WTC11 (cell line): Measurements from ENCODE around the gene GOLGA6L9.
"Not testable (repeated sequence)": the region's sequence is repeated elsewhere in the genome, so short reads cannot be mapped to it uniquely, and the experiment has no call there.

Experiments used
- GABPB1 ChIP-seq: sonication (generic); formaldehyde crosslinking; IDR thresholded peaks from 2 replicates; pipeline ENCODE4 v1.8.1; 2023; ENCODE audit warnings: mild to moderate bottlenecking, missing genetic modification reagents
- GRHL2 ChIP-seq: fragments of 250-450 bp; sonication (Bioruptor Pico); IDR thresholded peaks from 2 replicates; pipeline ENCODE4 v1.8.0; 2022; ENCODE audit warnings: mild to moderate bottlenecking, moderate library complexity; ENCODE audit not compliant: insufficient replicate concordance, severe bottlenecking
- NFATC4 ChIP-seq: fragments of 250-450 bp; sonication (Bioruptor Pico); IDR thresholded peaks from 2 replicates; pipeline ENCODE4 v1.9.0; 2021; ENCODE audit warnings: mild to moderate bottlenecking

- not testable (repeated sequence) for TF ChIP-seq NFATC4, GRHL2, GABPB1 (CRISPR knock-in tag)
Measured at GRCh38 chr15:82427117-82427516, 2.5 kb upstream of the GOLGA6L9 start.
